Measurements from ENCODE around the gene AFF3.

The AFF3 gene

DNA sequence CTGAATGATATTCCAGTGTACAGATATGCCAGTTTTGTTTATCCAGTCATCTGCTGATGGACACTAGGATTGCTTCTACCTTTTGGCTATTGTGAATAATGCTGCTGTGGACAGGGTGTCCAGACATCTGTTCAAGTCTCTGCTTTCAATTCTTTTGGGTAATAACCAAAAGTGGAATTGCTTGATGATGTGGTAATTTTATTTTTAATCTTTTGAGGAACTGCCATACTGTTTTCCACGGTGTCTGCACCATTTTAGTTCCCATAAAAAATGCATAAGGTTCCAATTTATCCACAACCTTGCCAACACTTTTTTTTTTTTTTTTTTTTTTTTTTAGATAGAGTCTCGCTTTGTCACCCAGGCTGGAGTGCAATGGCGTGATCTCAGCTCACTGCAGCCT, 510.7 kb downstream of the AFF3 start:
- no peak for DNase-seq (ENCODE audit: low read depth)

DNA sequence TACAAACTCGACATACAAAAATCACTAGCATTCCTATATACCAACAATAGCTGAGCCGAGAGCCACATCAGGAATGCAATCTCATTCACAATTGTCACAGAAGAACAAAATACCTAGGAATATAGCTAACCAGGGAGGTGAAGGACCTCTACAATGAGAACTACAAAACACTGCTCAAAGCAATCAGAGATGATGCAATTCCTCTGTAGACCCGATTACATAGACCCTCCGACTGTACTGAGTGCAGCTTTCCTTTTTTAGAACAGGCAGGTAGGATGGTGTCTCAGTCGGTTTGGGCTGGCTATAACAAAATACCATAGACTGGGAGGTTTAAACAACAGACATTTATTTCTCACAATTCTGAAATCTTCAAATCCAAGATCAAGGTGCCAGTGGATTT, 513.1 kb downstream of the AFF3 start:
- DNase-seq (ENCODE audit: low read depth), result no peak

DNA sequence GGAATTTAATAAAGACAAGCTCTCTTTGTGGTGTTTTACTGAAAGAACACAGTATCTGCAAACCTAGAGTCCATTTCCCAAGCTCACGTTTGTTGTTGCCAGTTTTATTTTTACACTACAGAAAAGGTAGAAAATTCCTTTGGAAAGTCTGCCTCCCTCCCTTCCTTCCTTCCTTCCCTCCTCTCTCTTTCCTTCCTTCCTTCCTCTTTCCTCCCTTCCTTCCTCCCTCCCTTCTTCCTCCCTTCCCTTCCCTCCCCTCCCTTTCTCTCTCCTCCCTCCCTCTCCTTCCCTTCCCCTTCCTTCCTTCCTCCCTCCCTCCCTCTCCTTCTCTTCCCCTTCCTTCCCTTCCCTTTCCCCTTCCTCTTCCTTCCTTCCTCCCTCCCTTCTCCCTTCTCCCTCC, 516.2 kb downstream of the AFF3 start:
- DNase-seq (ENCODE audit: low read depth), result no peak

GRCh38 chr2:99624677-99625076, 517.7 kb downstream of the AFF3 start:
- DNase-seq (ENCODE audit: low read depth), result no peak

DNA sequence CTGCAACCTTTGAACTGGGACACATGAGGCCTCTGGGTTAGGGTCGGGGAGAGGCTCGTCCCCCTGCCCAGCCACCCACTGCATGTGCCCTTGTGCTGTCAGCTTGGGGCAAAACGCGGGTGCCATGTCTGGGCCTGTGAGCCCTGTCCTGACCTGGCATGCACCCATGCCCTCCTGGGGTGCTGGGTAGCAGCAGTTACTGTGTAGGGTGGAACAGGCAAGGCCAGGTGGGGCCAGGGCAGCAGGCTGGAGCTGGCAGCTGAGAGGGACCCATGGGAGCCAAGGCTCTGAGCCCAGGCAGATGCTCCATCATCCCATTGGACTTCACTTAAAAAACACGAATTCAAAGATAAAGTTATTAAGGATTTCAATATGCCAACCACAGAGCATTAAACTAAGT, 518.8 kb downstream of the AFF3 start:
- DNase-seq (ENCODE audit: low read depth), result no peak

- DNase-seq (ENCODE audit: low read depth), result no peak
Observed at GRCh38 chr2:99623035-99623434, 519.4 kb downstream of the AFF3 start.

DNA sequence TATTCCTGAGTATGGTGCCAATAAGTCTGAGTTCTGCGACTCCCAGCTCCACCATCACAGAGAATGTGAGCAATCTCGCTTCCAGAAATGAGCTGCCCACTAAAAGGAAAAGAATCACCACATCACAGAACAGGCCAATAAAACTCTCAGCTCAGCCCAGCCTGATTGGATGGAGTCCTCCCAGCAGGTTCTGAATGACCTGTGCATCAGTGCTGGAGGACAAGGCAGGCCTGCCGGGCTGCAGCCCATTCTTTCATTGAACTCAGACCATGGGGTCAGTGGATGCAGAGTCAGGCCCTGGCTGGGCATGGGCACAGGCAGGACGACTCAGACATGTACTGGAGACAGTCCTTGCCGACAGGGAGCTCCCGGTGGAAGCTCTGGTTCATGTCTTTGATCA, 519.9 kb downstream of the AFF3 start:
- no peak for DNase-seq (ENCODE audit: low read depth)

- no peak for DNase-seq (ENCODE audit: low read depth)
Observed at GRCh38 chr2:99621774-99622173, 520.6 kb downstream of the AFF3 start.

GRCh38 chr2:99621106-99621505, 521.3 kb downstream of the AFF3 start:
- no peak for DNase-seq (ENCODE audit: low read depth)

DNA sequence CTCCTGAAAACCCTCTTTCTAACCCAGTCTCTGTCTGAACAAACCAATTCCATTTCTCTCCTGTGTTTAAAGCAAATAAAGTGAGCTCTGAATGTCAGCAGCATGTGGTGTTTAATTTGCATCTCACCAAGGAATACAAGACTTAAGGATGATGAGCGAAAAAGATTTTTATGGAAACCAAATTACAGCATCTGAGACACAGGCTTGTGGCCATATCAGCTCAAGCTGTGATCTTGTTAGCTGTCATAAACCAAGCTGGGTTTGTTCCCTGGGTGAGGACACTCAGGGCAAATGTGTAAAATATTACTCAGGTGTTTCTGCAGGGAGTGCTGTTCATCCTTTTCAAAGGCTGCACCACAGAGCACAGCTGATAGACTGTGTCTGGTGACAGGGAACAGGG, 523.2 kb downstream of the AFF3 start:
- DNase-seq (ENCODE audit: low read depth), result no peak

GRCh38 chr2:99618579-99619097, 523.8 kb downstream of the AFF3 start:
- DNase-seq (ENCODE audit: low read depth), result no peak

DNA sequence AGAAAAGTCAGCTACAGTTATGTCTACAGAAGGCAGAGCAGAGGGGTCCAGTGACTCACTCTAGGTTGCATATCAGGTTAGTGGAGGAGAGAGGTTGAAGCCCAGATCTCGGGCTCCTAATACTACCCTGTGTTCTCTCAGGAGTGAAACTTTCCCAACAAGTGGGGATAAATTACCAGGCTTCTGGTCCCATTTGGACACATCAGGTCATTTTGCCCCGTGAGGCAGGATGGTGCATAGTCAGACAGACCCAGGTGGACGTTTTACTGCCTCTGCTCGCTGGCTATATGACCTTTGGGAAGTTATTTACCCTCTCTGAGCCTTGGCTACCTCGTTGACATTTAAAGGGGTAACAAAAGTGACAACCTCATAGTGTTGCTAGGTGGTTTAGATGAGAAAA, 524.6 kb downstream of the AFF3 start:
- no peak for DNase-seq (ENCODE audit: low read depth)

GRCh38 chr2:99615247-99615771, 527.1 kb downstream of the AFF3 start:
- DNase-seq (ENCODE audit: low read depth), result no peak

GRCh38 chr2:99613980-99614379, 528.4 kb downstream of the AFF3 start:
- DNase-seq (ENCODE audit: low read depth), result no peak

DNA sequence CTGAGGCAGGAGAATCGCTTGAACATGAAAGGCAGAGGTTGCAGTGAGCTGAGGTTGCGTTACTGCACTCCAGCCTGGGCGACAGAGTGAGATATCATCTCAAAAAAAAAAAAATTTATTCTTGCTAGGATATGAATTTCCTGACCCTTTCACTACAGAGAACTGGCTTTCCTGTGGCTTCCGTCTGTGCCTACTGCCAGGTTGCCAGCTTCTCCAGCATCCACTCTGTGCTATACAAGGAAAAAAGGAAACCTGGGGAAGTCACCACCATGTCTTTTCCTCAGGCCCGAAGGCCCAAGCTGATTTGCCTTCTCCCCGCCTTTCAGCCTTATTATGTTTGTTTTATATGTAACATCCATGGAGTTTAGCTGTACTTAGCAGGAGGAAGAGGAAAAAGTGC, 530.6 kb downstream of the AFF3 start:
- no peak for DNase-seq (ENCODE audit: low read depth)

DNA sequence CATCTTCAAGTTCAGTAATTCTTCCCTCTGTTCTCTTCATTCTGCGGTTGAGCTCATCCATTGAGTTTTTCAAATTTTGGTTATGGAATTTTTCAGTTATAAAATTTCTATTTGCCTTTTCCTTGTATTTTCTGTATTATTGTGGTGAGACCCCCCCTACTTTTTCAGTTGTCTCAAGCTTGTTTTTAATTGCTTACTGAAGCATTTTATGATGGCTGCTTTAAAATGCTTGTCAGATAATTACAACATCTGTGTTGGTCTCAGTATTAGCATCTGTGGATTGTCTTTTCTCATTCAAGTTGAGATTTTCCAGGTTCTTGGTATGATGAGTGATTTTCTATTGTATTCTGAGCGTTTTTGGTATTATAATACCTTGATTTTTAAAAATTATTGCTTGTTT, 531.4 kb downstream of the AFF3 start:
- no peak for DNase-seq (ENCODE audit: low read depth)

- no peak for DNase-seq (ENCODE audit: low read depth)
Observed at GRCh38 chr2:99609851-99610381, 532.5 kb downstream of the AFF3 start.

GRCh38 chr2:99608861-99609260, 533.5 kb downstream of the AFF3 start:
- no peak for DNase-seq (ENCODE audit: low read depth)

DNA sequence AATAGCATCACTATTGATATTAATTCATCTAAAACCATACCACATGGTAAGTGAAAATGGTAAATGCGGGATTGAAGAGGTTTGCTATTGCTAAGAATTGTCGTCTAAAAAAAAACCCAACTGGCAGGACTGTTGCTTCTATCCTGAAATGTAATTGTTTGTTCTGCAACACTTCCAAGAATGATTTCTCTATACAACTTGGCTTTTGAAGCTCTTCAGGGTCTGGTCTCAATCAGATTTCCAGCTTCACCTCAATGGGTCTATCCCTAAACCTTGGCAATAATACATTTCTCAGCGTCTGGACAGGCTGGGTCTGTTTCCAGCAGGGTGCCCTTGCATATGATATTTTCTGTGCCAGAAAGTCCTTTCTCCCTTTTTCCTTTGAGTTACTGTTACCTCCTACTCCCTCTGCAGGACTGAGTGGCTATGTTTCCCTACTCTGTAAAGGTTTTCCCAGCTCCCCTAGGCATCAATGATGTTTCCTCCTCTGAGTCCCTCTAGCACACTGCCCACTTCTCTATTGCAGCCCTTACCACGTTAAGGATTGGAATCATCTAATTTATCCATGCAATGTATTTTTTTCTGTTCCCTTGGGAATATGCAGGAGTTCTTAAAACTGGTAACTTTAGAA, 534.4 kb downstream of the AFF3 start:
- DNase-seq (ENCODE audit: low read depth), result no peak

- no peak for DNase-seq (ENCODE audit: low read depth)
Observed at GRCh38 chr2:99607454-99607853, 534.9 kb downstream of the AFF3 start.

DNA sequence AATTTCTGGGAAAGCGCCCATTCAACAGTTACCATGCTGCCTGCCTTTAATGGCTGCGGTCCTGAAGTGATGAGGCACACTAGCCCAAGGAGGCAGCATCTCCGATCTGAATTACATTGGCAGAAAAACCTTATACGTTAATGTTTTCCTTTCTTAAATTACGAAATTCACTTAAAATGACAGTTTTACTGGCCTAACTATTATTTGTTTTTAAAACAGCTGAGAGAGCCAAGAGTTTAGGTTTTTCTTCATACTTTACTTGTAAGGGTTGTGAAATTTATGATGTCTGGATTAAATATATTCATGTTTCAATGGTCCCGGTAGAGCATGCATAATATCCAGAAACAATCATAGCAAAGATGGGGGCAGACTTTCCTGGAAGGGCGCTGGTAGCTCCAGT, 537.4 kb downstream of the AFF3 start:
- peak; percentile 38 for DNase-seq (ENCODE audit: low read depth)

GRCh38 chr2:99602476-99602875, 539.9 kb downstream of the AFF3 start:
- DNase-seq (ENCODE audit: low read depth), result no peak

DNA sequence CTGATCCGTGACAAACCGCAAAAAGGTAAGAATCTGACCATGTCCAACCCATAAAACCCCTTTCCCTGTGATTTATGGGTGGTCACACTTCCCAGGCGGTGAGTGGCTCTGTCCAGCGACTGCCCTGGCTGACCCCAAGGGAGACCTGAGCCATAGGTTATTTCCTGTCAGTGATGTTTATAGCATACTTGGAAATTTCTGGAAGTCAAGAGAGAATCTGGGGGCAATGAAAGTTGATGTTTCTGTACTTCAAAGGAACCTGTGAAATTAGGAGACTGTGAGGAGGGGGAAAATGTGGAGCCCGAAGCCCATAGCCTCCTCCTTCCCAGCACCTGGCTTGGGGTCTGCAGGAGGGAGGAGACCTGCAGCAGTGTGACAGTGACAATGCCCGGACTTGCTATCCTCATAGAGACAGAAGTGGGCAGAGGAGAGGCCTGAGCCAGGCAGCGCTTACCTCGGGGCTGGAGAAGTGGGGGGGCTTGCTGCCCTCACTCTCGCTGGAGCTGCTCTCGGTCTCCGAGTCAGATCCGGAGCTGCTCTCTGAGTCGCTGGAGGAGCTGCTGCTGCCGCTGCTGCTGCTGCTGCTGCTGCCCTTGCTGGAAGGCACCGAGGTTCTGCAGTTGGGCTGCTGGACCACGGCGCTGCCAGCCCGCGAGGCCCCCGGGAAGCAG, 541.3 kb downstream of the AFF3 start:
- no peak for DNase-seq (ENCODE audit: low read depth)

Data from GM04504 (cell line).